GM12891 (cell line): ENCODE data around the gene CATSPER3.

ENCODE experiments used
- POLR2A ChIP-seq: IDR thresholded peaks from 2 replicates; pipeline ENCODE4 v1.6.1; 2011; ENCODE audit warnings: low read depth, low read length, control low read depth
- POLR2AphosphoS5 ChIP-seq: IDR thresholded peaks from 2 replicates; pipeline ENCODE4 v1.6.1; 2011; ENCODE audit warnings: low read depth, low read length, control low read depth
- POU2F2 ChIP-seq: IDR thresholded peaks from 2 replicates; pipeline ENCODE4 v1.6.1; 2011; ENCODE audit warnings: low read depth, mild to moderate bottlenecking, control low read depth, low read length, moderate library complexity
- SPI1 ChIP-seq: IDR thresholded peaks from 2 replicates; pipeline ENCODE4 v1.6.1; 2011; ENCODE audit warnings: low read depth, low read length, control low read depth
- TAF1 ChIP-seq: IDR thresholded peaks from 2 replicates; pipeline ENCODE4 v1.6.1; 2011; ENCODE audit warnings: low read depth, low read length, control low read depth

DNA sequence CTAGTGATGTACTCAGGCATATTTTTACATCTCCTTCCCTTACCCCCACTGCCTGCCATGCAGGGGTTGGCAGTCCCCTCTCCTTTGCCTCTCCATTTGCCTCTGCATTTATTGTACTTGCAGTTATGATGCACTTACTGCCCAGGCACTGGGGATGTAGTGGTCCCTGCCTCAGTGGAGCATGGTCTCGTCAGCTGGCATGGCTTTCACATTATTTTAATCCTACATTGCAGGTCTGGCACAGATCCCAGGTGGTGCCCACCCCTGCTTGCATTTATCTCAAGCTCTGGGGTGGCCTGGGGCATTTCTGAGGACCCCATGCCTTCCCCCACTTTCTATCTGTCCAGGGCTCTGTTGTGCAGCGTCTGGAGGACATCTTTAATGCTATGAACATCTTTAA lies 89.5 kb downstream of the CATSPER3 start:
- no peak for TF ChIP-seq TAF1
- no peak for TF ChIP-seq POLR2AphosphoS5
- TF ChIP-seq POLR2A = no peak
- no peak for TF ChIP-seq SPI1
- TF ChIP-seq POU2F2 = no peak
